Loucy (cell line): ENCODE results near the gene TMEM235.

Experiments used
- CTCF ChIP-seq: fragments of 200-600 bp; sonication (generic); conservative IDR thresholded peaks from 2 replicates; pipeline ENCODE4 v1.5.1; 2014; ENCODE audit warnings: mild to moderate bottlenecking, antibody characterized with exemption, low read length
- EZH2phosphoT487 ChIP-seq: fragments of 200-600 bp; IDR thresholded peaks from 2 replicates; pipeline ENCODE4 v1.6.1; 2018; ENCODE audit warnings: antibody characterized with exemption, mild to moderate bottlenecking, moderate library complexity, borderline replicate concordance

DNA sequence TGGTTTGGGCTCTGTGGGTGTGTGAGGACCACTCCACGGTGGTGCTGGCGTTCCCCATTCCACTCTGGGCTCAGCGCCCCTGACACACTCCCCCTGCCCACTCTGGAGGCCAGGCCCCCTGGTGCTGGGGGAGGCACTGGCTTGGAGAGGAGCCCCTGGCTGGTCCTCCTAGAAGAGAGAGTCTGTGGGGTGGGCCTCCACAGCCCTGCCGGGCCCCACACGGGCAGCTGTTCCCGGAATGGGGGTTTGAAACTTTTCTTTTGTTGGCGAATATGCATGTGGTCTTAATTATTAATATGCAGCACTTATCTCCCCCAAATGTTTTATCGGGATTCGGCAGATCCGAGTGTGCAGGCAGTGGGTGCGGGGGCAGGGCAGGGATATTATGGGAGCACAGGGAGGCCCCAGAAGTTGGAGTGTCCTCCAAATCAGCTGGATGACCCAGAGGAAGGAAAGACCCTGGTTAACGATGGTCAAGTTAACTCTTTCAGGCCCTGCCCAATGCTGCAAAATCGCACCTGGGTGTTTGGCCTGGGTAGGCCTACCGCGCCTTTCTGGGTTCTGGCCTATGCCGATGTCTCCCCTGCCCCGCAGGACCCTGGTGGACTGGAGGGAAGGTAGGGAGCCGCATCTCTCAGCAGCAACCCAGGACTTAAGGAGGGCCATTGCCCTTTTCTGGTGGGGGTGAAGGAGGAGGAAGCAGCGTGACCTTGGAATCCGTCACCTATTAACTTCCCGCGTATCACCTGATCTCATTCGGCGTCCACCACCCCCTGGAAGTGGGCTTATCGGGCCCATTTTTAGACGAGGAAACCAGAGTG is 36.0 kb downstream of the TMEM235 start:
- TF ChIP-seq CTCF (no peak), EZH2phosphoT487 (no peak)
